Adrenal gland (tissue), 5 donors: ENCODE measurements around the gene SMIM10L2A.

Source experiments
- CTCF ChIP-seq, 6 experiments: fragments of 450-650 bp in 4 of 6; fragments of 200-600 bp in 2 of 6; sonication (generic) in 1 of 6; IDR thresholded peaks; 1 replicate in 5 of 6; 2 replicates in 1 of 6; pipeline versions ENCODE4 v1.5.1 to v1.8.0; 2016 to 2021; ENCODE audit warnings: antibody characterized with exemption in 6 of 6, mild to moderate bottlenecking in 2 of 6, moderate library complexity in 1 of 6
- POLR2A ChIP-seq, 2 donors: fragments of 450-650 bp; IDR thresholded peaks; one replicate each; pipeline ENCODE4 v1.6.1; 2017; ENCODE audit warnings: antibody characterized with exemption in 2 of 2, mild to moderate bottlenecking in 2 of 2, moderate library complexity in 1 of 2
- donor health status: DM: no; HTN: no; CAD: no.

DNA sequence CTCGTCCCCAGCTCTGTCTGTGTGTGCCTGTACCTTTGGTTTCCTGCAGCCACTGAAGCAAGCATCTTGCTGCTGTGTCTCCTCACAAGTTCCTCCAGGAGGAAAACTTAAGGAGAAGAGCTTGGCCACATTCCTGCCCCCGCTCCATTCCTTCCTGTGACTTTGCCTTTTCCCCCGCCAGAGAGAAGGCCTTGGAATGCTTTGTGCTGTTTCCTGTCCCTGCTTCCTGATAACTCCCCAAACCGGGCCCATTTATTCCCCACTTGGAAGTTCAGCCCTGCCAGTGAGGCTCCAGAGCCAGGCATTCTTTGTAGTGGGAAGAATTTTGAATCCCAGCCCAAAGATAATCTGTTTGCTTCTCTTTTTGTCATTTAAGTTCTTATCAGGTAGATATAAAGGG is 33.1 kb downstream of the SMIM10L2A start:
- TF ChIP-seq POLR2A (IDR thresholded peaks at IDR 0.05) (no peak), CTCF (IDR thresholded peaks at IDR 0.05) (no peak)
